Amniotic stem cell (primary cell): ENCODE measurements around the gene PRSS21.

Experiments
- DNase-seq: peaks from one replicate; lab custom pipeline; 2025; lab: John Stamatoyannopoulos, UW

PRSS21 gene

DNA sequence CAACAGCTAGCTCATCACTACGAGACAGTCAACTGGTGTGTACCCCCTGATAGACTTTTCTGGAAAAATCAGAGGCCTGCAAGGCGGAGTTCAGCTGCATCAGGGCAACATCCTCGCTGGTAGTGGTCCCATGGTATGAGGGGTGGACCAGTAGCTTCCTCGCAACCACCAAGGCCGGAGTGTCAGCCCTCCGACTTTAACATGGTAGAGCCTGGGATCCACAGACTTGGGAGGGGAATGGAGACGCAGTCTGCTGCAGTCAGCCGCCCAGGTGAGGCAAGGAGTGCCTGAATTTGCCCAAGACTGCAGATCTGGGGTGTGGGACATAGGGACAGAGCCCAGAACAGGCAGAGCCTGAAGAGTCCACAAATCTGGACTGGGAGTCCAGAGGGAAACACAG is 26.5 kb downstream of the PRSS21 start:
- DNase-seq = no peak

DNA sequence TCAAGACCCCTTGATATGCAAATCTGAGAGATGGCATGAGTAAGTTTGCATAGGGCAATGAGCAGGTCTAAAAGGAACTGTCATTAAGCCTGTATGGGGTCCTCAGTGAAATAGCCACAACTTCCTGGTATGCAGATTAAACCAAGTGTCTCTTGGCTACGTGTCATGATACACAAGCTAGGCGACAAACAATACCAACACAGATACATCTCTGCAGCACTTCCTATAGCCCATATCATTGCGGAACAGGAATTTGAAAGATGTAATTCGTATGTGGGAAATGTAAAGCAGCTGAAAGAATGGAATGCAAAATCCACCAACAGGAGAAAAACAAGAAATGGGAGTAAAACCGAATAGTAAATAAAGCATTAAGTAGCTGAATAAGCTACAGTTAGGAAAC is 28.1 kb downstream of the PRSS21 start:
- no peak for DNase-seq

DNA sequence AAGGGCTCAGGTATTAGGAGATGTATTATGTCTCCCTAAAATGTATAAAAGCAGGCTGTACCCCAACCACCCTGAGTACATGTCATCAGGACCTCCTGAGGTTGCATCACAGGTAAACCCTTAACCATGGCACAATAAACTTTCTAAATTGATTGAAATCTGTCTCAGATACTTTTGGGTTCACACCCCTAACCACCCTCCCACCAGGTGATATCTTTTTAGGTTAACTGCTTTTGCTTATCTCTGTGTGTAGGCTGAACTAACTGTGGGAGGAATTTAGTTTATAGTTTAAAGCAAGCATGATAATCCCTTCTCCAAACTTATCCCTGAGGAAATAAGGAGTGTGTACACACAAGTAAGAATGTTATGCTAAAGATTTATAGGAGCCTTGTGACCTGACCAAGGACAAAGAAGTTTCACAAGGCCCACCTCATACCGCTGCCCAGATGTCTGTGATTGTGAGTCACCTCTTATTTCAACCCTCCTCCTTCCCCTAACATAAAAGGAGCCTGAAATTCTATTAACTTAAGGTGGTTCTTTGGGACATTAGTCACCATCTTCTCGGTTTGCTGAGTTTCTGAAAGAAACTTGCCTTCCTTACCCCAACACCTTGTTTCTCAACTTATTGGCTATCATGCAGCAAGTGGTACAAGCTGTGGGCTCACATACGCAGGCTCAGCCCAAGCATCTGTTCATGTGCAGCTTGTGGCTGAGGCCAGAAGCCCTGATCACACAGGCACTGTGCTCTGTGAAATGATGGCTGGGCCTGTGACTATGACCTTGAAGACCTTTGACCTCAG is 29.7 kb downstream of the PRSS21 start:
- no peak for DNase-seq

DNA sequence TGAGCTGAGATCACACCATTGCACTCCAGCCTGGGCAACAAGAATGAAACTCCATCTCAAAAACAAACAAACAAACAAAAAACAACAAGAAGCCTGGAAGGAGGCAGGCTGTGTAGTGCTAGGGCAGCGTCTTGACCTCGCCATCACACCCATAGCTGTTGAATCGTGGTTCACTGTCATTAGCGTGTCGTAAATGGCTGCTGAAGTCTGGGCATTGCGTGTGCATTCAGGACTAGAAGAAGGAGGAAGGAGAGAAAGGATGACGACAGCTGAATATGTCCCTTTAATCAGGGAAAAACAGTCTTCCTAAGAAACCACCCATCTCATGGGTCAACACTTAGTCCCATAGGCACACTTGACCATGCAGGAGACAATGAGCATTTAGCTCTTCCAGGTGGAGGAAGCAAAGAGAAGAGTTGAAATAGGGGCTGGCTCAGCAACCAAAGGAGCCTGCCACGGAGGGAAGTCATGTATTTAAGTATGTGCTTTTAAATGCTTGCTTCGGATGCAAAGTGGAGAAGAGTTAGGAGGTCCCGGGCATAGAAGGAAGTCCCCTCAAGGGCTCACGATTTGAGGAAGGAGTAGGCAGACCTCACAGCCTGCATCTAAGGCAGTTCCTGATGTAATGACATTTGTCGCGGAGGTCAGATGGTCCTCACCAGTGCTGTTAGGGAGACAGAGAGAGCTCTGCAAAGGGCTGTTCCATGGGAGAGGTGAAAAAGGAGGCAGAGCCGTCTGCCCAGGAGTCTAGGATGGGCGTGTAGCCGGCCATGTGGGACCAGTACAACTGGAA is 32.1 kb downstream of the PRSS21 start:
- DNase-seq = no peak

DNA sequence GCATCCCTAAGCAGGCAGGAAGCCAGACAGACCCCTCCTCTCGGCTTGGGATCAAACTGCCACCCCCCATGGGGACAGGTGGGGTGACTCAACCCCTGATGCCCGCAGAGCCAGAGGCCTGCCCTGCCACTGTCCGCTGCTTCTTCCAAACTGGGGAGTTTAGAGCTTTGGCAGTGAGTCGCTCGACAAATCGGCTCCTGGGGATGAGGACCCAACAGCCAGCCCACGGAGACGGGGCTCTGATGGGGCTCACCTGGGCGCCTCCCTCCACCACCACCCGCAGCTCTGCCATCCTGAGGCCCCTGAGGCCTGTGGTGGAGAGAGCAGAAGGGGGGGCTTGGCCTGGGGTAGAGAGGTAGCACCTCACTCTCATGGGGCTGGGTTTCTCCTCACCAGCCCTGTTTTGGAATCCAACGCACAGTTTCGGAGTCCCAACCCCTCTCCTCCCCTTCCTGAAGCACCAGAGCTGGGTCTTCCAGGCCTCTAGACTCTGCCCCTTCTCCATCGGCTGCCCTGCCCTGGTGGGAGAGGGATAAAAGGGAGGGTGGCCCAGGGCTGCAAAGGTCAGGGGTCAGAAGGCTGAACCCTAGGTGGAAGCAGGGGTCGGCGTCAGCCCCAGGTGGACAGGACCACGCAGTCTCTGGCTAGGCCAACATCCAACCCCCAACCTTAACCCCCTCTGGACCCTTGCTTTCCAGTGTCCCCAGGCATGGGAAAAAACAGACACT is 35.1 kb downstream of the PRSS21 start:
- no peak for DNase-seq

- no peak for DNase-seq
Measured at GRCh38 chr16:2852731-2853507, 35.9 kb downstream of the PRSS21 start.

GRCh38 chr16:2853531-2854073 is 36.6 kb downstream of the PRSS21 start:
- no peak for DNase-seq

- no peak for DNase-seq
Measured at GRCh38 chr16:2854700-2855309, 37.8 kb downstream of the PRSS21 start.

DNA sequence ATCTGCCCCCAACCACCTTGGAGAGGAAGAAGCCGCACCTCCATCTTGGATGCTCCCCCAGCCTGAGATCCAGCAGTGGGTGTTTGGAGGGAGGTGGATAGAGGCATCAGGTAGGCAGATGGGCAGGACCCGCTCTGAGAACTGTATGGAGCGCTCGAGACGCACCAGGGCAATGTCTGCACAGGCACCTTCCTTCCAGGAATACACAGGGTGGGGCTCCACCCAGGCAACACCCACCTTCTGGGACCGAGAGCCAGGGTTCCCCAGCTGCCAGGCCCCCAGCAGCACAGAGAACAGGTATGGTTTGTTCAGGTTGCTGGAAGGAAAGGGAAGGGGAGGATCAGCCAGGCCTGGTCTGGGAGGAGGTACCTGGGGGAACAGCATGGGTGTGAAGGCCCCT is 38.5 kb downstream of the PRSS21 start:
- no peak for DNase-seq

- DNase-seq = no peak
Measured at GRCh38 chr16:2856061-2856670, 39.1 kb downstream of the PRSS21 start.

DNA sequence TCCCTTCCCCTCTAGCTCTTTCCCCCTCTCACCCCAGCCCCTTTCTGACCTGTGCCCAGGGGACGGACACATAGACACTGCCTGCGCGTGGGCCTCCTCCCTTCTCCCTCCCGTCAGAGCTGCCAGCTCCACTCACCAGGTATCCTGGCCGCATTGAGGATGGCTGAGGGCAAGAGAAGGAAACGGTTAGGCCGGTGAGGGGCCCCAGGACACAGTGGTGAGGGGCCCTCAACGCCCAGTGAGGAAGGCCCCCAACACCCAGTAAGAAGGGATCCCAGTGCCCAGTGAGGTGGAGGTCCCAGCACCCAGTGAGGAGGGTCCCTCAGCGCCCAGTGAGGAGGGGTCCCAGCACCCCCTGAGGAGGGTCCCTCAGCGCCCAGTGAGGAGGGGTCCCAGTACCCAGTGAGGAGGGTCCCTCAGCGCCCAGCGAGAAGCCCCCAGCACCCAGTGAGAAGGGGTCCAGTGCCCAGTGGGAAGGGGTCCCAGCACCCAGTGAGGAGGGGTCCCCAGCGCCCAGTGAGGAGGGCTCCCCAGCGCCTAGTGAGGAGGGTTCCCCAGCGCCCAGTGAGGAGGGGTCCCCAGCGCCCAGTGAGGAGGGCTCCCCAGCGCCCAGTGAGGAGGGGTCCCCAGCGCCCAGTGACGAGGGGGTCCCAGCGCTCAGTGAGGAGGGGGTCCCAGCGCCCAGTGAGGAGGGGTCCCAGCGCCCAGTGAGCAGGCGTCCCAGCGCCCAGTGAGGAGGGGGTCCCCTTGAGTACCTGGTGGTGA is 39.8 kb downstream of the PRSS21 start:
- DNase-seq = no peak

DNA sequence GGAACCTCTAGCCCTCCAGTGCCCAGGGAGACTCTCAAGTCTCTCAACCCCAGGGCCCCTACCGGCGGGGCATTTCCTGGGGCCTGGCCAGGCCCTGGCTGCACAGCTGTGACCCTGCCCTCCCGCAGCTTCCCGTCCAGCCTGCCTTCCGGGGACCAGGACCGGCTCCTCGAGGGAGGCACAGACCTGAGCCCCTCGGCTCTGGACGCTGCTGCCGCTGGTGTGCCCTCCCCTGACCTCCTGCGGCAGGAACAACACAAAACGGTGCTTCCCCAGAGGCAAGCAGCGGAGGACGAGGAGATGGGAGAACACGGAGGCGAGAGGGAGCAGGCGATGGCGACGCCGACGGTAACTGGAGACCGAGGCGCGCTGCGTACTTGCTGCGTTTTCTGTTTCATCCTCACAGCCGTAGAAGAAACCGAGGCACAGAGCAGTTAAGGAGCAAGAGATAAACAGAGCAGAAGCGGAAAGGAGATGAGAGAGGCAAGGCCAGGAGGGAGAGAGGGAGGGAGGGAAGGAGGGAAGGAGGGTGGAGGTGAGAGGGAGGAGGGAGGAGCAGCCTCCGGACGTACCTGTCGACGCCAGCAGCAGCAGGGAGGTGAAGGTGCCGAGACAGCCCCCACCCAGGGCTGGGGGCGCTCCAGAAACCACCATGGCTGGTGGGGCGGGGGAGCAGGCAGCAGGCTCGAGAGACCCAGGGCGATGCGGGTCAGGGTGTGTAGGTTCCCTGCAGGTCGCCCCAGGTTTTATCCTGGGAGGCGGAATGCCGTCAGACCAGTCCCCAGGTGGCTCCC is 40.6 kb downstream of the PRSS21 start, which contains the start of gene PRSS22:
Gene PRSS22 (minus strand): TSS at position 720 of the 794 bp plus-strand sequence. CDS start 66 bp downstream, at position 654.
- no peak for DNase-seq

- DNase-seq = no peak
Measured at GRCh38 chr16:2858245-2859025, 41.4 kb downstream of the PRSS21 start.

- no peak for DNase-seq
Measured at GRCh38 chr16:2859686-2860265, 42.7 kb downstream of the PRSS21 start.

DNA sequence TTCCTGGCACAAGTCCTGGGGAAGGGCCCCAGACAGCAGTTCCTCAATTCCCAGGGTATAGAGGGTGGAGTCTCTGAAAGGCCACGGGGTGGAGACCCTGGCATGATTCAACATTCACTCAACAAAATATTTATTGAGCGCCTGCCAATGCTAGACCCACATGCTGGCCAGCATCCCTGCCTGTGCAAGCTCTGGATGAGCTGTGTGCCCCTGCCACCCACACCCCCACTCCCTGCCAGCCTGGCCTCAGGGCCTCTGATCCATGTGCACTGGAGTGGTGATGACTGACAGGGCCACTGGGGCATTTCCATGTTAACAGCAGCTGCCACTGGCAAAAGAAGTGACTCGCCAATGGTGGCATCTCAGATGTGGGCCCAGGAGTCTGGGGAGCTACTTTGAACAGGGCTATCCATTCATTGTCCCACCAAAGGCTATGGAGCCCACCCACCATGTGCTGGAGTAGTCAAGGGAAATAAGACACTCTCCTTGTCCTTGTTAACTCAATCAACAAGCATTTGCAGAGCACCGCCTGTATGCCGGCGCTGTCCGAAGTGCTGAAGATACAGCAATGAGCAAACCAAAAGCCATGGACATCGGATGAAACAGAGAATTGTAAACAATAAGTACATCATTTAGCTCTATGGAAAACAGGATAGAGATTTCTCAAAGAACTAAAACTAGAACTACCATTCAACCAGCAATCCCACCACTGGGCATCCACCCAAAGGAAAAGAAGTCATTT is 44.0 kb downstream of the PRSS21 start:
- no peak for DNase-seq

DNA sequence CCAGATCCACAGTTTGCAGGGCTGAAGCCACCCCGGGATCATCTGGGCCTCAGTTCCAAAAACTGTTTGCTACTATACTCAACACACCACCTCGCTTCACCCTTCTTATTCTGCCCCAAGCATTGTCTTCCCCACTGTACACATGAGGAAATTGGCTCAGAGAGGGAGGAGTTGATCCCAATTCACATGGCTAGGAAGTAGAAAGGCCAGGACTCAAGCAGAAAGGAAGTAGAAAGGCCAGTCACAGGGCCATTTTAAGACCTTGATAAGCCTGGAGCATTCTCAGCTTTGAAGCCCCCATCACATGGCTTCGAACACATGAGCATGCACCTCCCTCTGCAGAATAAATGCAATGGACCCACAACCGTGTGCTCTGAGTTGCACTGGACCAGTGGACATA is 48.6 kb downstream of the PRSS21 start:
- no peak for DNase-seq

GRCh38 chr16:2866431-2866830 is 49.4 kb downstream of the PRSS21 start:
- DNase-seq = no peak
